ENCODE results near the gene MMUT.
"Not testable (repeated sequence)": the region's sequence is repeated elsewhere in the genome, so short reads cannot be mapped to it uniquely, and the experiment has no call there.

The MMUT gene

DNA sequence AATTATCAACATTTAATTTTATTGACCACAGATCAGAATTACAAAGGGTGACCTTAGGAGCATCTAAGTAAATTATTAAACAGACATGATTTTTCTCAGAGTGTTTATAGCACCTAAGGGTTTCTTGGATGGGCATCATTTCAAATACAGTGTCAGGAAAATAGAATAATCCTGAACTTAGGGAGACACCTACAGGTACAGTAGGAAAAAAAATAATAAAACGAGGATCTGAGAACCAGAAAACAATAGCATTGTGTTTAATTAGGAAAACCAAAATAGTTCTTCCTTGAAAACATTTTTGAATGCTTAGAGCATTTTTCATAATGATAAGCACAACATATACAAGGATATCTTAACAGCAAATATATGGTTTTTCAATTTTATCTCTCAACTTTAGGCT lies 39.2 kb downstream of the MMUT start:
- no peak for DNase-seq (ENCODE audit: low read depth, low spot score)

DNA sequence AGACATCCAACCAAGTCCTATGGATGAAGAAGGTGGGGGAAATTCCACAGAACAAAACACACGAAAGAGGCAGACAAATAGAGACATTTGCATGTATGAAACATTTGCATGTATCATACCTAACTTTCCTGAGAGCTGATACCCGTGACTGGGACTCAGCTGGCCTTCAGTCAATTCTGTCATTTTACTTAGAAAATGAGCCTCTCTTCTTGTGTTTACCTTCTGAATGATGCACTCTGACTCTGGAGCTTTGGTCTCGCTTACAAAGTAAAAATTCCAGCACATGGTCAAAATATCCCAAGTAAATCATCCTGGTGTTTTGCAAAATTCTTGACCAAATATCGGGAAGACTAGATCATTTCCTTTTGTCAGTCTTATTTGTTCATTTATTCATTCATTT lies 46.9 kb downstream of the MMUT start:
- no peak for DNase-seq (ENCODE audit: low read depth, low spot score)

DNA sequence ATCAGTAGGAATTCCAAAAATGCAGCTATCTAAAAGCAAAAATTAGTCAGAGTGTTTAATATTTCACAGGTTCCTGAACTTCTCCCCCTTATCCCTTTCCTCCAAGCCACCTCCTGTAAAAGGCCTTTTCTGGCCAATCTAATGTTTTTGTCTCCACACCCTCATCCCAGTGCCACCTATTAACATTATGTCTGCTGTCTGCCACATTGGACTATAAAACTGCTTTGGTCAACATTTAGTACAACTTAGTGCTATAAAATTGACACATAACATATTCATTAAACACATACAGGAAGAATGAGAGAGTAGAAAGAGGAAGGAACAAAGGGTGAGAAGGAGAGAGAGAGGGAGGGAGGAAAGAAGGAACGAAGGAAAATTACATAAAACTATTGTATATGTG lies 47.7 kb downstream of the MMUT start:
- DNase-seq (ENCODE audit: low read depth, low spot score) = no peak

DNA sequence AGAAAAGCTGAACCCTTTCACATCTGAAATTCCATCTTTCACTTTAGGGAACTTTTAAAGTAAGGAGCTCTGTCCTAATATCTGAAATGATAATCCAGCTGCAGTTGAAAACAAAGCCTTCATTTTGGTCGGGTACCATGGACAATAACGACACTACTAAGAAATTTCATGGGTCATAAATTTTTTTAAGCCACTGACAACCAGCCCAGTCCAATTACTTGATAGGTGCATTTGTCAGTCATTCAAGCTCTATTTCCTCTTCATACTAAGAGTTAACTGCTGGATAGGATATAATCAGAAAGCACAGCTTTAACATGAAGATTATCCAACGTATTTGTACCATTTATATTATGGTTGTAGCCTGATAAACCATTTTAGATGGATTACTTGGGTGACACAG lies 52.5 kb downstream of the MMUT start:
- no peak for DNase-seq (ENCODE audit: low read depth, low spot score)

DNA sequence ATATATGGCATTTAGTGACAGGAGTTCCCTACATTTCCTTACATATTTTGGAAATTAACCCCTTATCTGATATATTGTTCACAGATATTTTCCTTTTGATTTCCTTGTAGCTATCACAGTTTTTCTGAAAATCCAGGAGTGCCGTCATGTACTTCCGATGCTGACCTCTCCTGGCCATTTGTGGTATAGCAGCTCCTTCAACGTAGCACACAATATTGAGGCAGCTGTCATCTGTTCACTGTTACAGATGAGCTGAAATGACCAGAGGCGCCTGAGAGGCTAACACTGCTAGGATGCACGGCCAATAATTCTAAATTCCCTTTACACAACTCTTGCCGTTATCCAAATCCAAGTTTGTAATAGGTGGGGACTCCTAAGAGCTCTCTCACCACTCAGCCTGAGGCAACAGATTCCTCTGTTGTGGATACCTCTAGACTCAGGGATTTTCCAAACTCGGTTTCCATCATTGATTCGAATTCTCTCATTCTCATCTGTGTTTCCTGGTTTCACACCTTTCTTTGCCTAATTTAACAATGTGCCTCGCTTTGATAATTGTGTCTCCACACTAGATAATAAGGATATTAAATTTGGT lies 53.0 kb downstream of the MMUT start:
- DNase-seq (ENCODE audit: low read depth, low spot score) = peak; percentile 84

DNA sequence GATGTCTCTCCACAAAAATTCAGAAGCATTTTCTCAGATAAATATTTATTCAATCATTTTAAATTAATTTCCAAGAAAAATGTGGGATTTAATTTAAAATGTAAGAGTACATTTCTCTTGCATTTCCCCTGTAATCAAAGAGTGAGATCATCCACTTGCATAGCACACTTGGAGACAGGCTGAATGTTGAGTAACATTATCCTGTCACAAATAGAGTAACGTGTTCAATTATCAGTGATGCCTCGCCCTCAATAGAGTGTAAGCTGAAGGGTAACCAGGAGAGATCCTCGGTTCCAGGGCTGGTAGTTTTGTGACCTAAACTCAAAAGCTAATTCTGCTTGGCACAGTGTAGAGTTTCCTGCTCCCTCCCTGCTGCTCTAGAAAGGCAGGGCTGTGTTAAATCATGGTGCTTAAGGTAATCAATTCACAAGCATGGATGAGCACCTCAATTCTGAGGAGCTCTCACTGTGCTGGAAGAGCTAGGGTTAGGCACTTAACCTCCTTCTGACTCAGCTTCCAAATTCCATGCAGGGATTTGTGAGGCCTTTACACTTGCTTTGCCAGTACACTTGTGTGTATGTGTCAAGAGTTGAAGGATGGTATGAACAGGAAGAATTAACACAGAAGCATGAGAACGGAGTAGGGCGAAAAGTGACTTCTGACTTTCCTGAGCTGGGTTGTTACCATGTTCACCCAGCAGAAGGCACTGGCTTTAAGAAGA lies 56.6 kb downstream of the MMUT start:
- DNase-seq (ENCODE audit: low read depth, low spot score) = no peak

DNA sequence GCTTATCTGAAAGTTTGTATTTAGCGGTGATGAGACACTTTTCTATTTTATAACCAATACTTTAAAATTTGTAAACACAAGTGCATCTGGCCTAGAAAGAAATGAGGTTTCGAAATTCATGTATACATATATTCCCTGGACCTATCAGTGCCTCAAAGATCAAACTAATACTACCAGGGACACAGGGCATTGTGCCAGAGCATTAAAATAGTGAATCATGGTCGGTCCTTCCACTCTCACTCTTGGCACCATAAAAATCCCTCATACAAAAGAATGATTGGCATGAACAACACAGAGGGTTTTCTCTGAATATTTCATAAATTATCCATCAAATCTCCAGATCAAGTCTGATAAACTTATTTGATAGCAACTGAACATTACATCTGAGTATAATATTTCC lies 62.0 kb downstream of the MMUT start:
- DNase-seq (ENCODE audit: low read depth, low spot score) = no peak

DNA sequence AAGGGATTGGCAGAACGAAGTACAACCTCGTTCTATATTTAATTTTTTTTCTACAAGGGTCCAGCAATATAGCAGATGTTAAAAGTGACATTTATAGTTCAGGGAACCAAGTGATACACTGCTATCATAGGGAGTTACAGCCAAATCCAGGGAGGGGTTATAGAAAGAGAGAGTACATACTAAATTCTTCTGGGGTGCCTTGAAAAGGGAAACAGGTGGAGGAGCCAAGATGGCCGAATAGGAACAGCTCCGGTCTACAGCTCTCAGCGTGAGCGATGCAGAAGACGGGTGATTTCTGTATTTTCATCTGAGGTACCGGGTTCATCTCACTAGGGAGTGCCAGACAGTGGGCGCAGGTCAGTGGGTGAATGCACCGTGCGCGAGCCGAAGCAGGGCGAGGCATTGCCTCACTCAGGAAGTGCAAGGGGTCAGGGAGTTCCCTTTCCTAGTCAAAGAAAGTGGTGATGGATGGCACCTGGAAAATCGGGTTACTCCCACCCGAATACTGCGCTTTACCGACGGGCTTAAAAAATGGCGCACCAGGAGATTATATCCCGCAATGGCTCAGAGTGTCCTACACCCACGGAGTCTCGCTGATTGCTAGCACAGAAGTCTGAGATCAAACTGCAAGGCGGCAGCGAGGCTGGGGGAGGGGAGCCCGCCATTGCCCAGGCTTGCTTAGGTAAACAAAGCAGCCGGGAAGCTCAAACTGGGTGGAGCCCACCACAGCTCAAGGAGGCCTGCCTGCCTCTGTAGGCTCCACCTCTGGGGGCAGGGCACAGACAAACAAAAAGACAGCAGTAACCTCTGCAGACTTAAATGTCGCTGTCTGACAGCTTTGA lies 76.2 kb downstream of the MMUT start:
- DNase-seq (ENCODE audit: low read depth, low spot score) = not testable (repeated sequence)

DNA sequence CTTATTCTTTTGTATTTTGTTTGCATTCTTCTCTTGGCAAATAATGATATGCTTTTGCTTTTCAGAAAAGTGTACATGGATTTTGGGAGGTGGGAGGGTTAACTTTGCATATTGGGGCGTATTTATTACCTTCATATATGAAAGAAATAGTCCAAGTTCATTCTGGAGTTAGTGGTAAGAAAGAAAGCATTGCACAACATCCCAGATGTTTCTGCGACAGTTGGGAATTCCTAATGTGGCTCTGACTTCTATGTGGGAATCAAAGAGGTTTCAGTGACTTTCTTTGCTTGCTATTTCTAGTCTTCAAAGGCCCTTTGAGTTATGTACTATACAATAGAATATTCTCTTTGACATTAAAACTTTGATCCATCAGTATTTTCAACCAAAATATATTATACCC lies 78.1 kb downstream of the MMUT start:
- DNase-seq (ENCODE audit: low read depth, low spot score) = no peak
